Ovary (tissue), 9 donors: ENCODE data around the gene PSMG3. TPM values are rescaled to one million over a fixed set of nuclear protein-coding genes. Genes with fewer than 3 reads are reported as not detected.

ENCODE experiments used
- DNase-seq, 5 donors: peaks; one replicate each; pipeline ENCODE4 v3.0.0-alpha.2; 2019 to 2020
- H3K27ac ChIP-seq, 2 donors: fragments of 200-600 bp; one replicate each; pipeline versions ENCODE4 v1.5.1 to v1.8.0; 2019 to 2022
- H3K27me3 ChIP-seq: fragments of 200-600 bp; one replicate; pipeline ENCODE4 v1.8.0; 2022
- H3K36me3 ChIP-seq: fragments of 200-600 bp; sonication (generic); one replicate; pipeline ENCODE4 v1.5.1; 2019
- H3K4me1 ChIP-seq: one replicate; pipeline ENCODE4 v1.8.1; 2013; ENCODE audit warnings: mild to moderate bottlenecking, moderate library complexity; ENCODE audit not compliant: insufficient read depth
- H3K4me3 ChIP-seq: fragments of 200-600 bp; sonication (generic); one replicate; pipeline ENCODE4 v1.5.1; 2017
- H3K9me3 ChIP-seq, 2 donors: fragments of 200-600 bp in 1 of 2; sonication (generic) in 1 of 2; one replicate each; pipeline versions ENCODE4 v1.5.1 to v1.8.1; 2013 to 2019; ENCODE audit warnings: mild to moderate bottlenecking in 1 of 2, moderate library complexity in 1 of 2
- CTCF ChIP-seq, 3 donors: fragments of 450-650 bp in 2 of 3; fragments of 200-600 bp in 1 of 3; IDR thresholded peaks; one replicate each; pipeline versions ENCODE4 v1.5.1 to v1.8.0; 2016 to 2022; ENCODE audit warnings: antibody characterized with exemption in 3 of 3, mild to moderate bottlenecking in 1 of 3
- EP300 ChIP-seq: sonication (generic); formaldehyde crosslinking; IDR thresholded peaks from one replicate; pipeline ENCODE4 v1.6.1; 2017; ENCODE audit warnings: antibody characterized with exemption
- POLR2A ChIP-seq: fragments of 450-650 bp; IDR thresholded peaks from one replicate; pipeline ENCODE4 v1.6.1; 2017; ENCODE audit warnings: antibody characterized with exemption, mild to moderate bottlenecking, moderate library complexity
- WGBS, 3 donors: extraction: QIAGEN DNeasy Blood & Tissue Kit in 1 of 3; methylation state at CpG; one replicate each; pipeline versions ENCODE4 v1.1.5 to v1.1.7; 2013 to 2017; 5-methylcytosine and 5-hydroxymethylcytosine counted together
- intact Hi-C, 4 donors: fragments of 100-400 bp; cut with DNase I; formaldehyde crosslinking; loops; one replicate each; pipeline versions ENCODE4 v1.11.0 to v1.15.1; 2022 to 2023
- polyA plus RNA-seq, 2 donors: library from polyadenylated mRNA; stranded (reverse); fragments of 200-250 nt in 1 of 2; fragments of 350-450 nt in 1 of 2; fragmentation: Illumina TruSeq in 1 of 2; extraction: RNeasy Lipid Tissue Mini Kit (QIAGEN cat#74804) in 1 of 2; gene quantifications; one replicate each; pipeline ENCODE4 v1.2.3, GENCODE V29; 2013 to 2014
- total RNA-seq, 7 donors: library from RNA; depleted of rRNA in 2 of 7; stranded (reverse); fragments of >200 nt in 2 of 7; fragmentation: NEBNext Ultra II Directional in 3 of 7; extraction: Animal tissue kit (Norgen Biotek cat#: 25700) in 3 of 7; gene quantifications; one replicate each; pipeline versions ENCODE4 v1.1.0 to v1.2.4, GENCODE V29; 2016 to 2023
- donor health status: DM: no; HTN: no; CAD: no; lungs with moderate emphysema.
- donor health status: DM: no; HTN: no; CAD: no.
- donor health status: Bipolar disorder and iron deficiency.
- donor health status: DM: yes; HTN: yes; CAD: no.
- donor health status: DM: no; HTN: no; CAD: no.
- donor health status: DM: yes; HTN: yes; CAD: no.

Gene PSMG3
- total and polyA plus RNA-seq, 9 donors, result 12.7 to 34.5 (median 18.6) TPM

GRCh38 chr7:1533255-1533546 is 36.6 kb downstream of the PSMG3 start:
- WGBS, 3 donors, result 42 to 48% (median 43%) methylated on average over 9 of the region's 9 CpGs
- peaks cover 27% of the 10 kb centered on the region for H3K4me1 ChIP-seq
- DNase-seq, result no peak
- H3K9me3 ChIP-seq, result no peaks in the 10 kb centered on the region
- peak overlapping the region; percentile 83 to 99 for H3K27ac ChIP-seq
- TF ChIP-seq CTCF (IDR thresholded peaks at IDR 0.05) (no peak), POLR2A (no peak), EP300 (no peak)
- H3K36me3 ChIP-seq, result no peaks in the 10 kb centered on the region
- H3K4me3 ChIP-seq, result peak overlapping the region; percentile 51
- intact Hi-C loops, result no loop called here
- no peaks in the 10 kb centered on the region for H3K27me3 ChIP-seq

DNA sequence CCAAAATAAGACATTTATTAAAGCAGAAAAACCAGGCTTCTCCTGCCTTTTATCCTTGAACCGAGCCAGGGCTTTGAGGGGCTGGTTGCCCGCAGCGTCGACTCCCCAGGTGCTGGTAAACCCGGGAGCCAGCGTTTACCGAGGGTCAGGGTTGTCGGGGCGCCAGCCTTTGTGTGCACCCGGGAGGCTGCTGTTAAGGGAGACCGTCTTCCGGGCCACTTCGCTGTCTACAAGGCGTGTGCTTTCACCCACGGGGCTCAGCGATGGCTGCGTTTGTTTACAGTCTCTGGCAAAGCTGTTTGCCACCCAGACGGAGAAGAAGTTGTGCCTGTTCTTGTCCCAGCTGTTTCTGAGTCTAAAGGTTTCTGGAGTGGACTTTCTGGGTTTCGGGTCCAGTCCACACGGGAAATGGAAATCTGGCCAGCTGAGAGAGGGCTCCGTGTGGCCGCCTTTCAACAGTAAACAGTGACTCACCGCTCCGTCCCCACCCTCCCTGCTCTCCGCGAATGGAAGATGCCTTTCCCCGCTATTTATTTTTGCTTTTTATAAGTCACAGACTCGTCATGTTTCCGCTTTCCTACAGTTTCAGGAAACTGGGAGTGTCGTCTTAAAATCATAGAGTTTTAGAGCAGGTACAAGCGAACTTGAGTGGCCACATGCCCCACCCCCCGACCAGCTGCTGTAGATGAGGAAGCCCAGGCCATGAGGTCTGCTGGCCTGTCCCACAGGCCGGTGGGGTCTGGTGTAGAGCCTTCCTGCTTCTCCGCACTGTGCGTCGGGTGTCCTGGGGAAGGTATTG is 37.2 kb downstream of the PSMG3 start:
- intact Hi-C loops, result no loop called here
- no peaks in the 10 kb centered on the region for H3K27me3 ChIP-seq

GRCh38 chr7:1531979-1532455 is 37.8 kb downstream of the PSMG3 start:
- WGBS, 3 donors, result 14 to 28% (median 18%) methylated on average over 10 of the region's 10 CpGs
- Histone ChIP-seq H3K27me3 (no peaks in the 10 kb centered on the region), H3K27ac (peak overlapping the region; percentile 83 to 99), H3K4me1 (peaks cover 22% of the 10 kb centered on the region), H3K36me3 (no peaks in the 10 kb centered on the region), H3K4me3 (peak overlapping the region; percentile 51), H3K9me3 (no peaks in the 10 kb centered on the region)
- TF ChIP-seq EP300, result no peak
- no peak for TF ChIP-seq CTCF (IDR thresholded peaks at IDR 0.05)
- TF ChIP-seq POLR2A, result no peak
- intact Hi-C loops, result no loop called here
- DNase-seq, result peak in 4 of 5 donors; percentile 38 to 66 (median 58)

More for the DNA sequence above, 37.2 kb downstream of the PSMG3 start:
- 4 to 6% (median 5%) methylated on average over 36 of the region's 36 CpGs for WGBS, 3 donors
- Histone ChIP-seq H3K27ac (peak overlapping the region; percentile 83 to 99), H3K36me3 (no peaks in the 10 kb centered on the region), H3K4me1 (peaks cover 25% of the 10 kb centered on the region), H3K9me3 (no peaks in the 10 kb centered on the region), H3K4me3 (peak overlapping the region; percentile 51)
- peak; percentile 16 for TF ChIP-seq EP300
- TF ChIP-seq POLR2A, result peak; percentile 55
- TF ChIP-seq CTCF (IDR thresholded peaks at IDR 0.05), result no peak
- peak; percentile 78 to 87 (median 80) for DNase-seq

- TF ChIP-seq CTCF (IDR thresholded peaks at IDR 0.05) (no peak), POLR2A (peak; percentile 46), EP300 (no peak)
- Histone ChIP-seq H3K36me3 (no peaks in the 10 kb centered on the region), H3K4me3 (peak overlapping the region; percentile 51), H3K27ac (peak overlapping the region; percentile 83 to 99), H3K9me3 (no peaks in the 10 kb centered on the region), H3K4me1 (peaks cover 19% of the 10 kb centered on the region), H3K27me3 (no peaks in the 10 kb centered on the region)
- intact Hi-C loops, result no loop called here
- WGBS, 3 donors, result 2 to 4% (median 4%) methylated on average over 48 to 55 of the region's 55 CpGs
- peak; percentile 48 to 74 (median 69) for DNase-seq
Measured at GRCh38 chr7:1531263-1531978, 38.4 kb downstream of the PSMG3 start.
